Nephron progenitor cell (in vitro differentiated cells): ENCODE measurements around the gene RBM5.

Experiments
- DNase-seq: peaks from one replicate; pipeline ENCODE4 v3.0.0; 2021
- H3K27ac Mint-ChIP-seq: 2 replicates; pipeline ENCODE4 v1.8.0; 2021; ENCODE audit warnings: mild to moderate bottlenecking, moderate library complexity, mixed read lengths
- H3K27me3 Mint-ChIP-seq: 2 replicates; pipeline ENCODE4 v1.8.0; 2021; ENCODE audit warnings: mild to moderate bottlenecking, low read depth, mixed read lengths; ENCODE audit not compliant: poor library complexity
- H3K36me3 Mint-ChIP-seq: 2 replicates; pipeline ENCODE4 v1.8.0; 2021; ENCODE audit warnings: low read depth, mixed read lengths
- H3K4me1 Mint-ChIP-seq: 2 replicates; pipeline ENCODE4 v1.8.0; 2021; ENCODE audit warnings: mixed read lengths
- H3K4me3 Mint-ChIP-seq: 2 replicates; pipeline ENCODE4 v1.8.0; 2021; ENCODE audit warnings: mild to moderate bottlenecking, moderate library complexity, mixed read lengths
- H3K9me3 Mint-ChIP-seq: 2 replicates; pipeline ENCODE4 v1.8.0; 2021; ENCODE audit warnings: mild to moderate bottlenecking, moderate library complexity, mixed read lengths
- CTCF ChIP-seq: fragments of 200-600 bp; sonication (generic); IDR thresholded peaks from 2 replicates; pipeline ENCODE4 v1.5.0; 2021; ENCODE audit warnings: antibody characterized with exemption

RBM5 gene

GRCh38 chr3:50133283-50133615 lies 44.5 kb downstream of the RBM5 start:
- Mint-ChIP-seq H3K9me3 (no peaks in the 10 kb centered on the region), H3K4me1 (peaks cover 52% of the 10 kb centered on the region), H3K27me3 (peaks cover 11% of the 10 kb centered on the region), H3K4me3 (no peak overlapping the region), H3K27ac (no peak overlapping the region), H3K36me3 (no peaks in the 10 kb centered on the region)
- TF ChIP-seq CTCF, result no peak
- no peak for DNase-seq

- Mint-ChIP-seq H3K4me3 (no peak overlapping the region), H3K27me3 (peaks cover 9% of the 10 kb centered on the region), H3K36me3 (no peaks in the 10 kb centered on the region), H3K27ac (peak overlapping the region; percentile 74), H3K9me3 (no peaks in the 10 kb centered on the region), H3K4me1 (peaks cover 64% of the 10 kb centered on the region)
- no peak for DNase-seq
- no peak for TF ChIP-seq CTCF
These were observed 45.6 kb downstream of the RBM5 start for GRCh38 chr3:50134367-50134766.

- H3K4me1 Mint-ChIP-seq, result peaks cover 78% of the 10 kb centered on the region
- H3K27me3 Mint-ChIP-seq, result peaks cover 6% of the 10 kb centered on the region
- no peak for DNase-seq
- H3K9me3 Mint-ChIP-seq, result no peaks in the 10 kb centered on the region
- H3K36me3 Mint-ChIP-seq, result no peaks in the 10 kb centered on the region
- H3K4me3 Mint-ChIP-seq, result no peak overlapping the region
- TF ChIP-seq CTCF, result no peak
- H3K27ac Mint-ChIP-seq, result peak overlapping the region; percentile 89
These were observed 47.2 kb downstream of the RBM5 start for GRCh38 chr3:50135964-50136363.

GRCh38 chr3:50136714-50137405 lies 48.1 kb downstream of the RBM5 start:
- H3K4me1 Mint-ChIP-seq, result peaks cover 86% of the 10 kb centered on the region
- H3K9me3 Mint-ChIP-seq, result no peaks in the 10 kb centered on the region
- peak; percentile 44 for DNase-seq
- H3K4me3 Mint-ChIP-seq, result peak overlapping the region; percentile 36
- H3K36me3 Mint-ChIP-seq, result no peaks in the 10 kb centered on the region
- H3K27ac Mint-ChIP-seq, result peak overlapping the region; percentile 89
- peaks cover 2% of the 10 kb centered on the region for H3K27me3 Mint-ChIP-seq
- no peak for TF ChIP-seq CTCF

- peak overlapping the region; percentile 63 for H3K4me3 Mint-ChIP-seq
- H3K4me1 Mint-ChIP-seq, result peaks cover 93% of the 10 kb centered on the region
- peak overlapping the region; percentile 95 for H3K27ac Mint-ChIP-seq
- TF ChIP-seq CTCF, result no peak
- H3K9me3 Mint-ChIP-seq, result no peaks in the 10 kb centered on the region
- H3K36me3 Mint-ChIP-seq, result no peaks in the 10 kb centered on the region
- no peak for DNase-seq
- H3K27me3 Mint-ChIP-seq, result peaks cover 2% of the 10 kb centered on the region
These were observed 48.8 kb downstream of the RBM5 start for GRCh38 chr3:50137531-50137930.
